Stomach (tissue), 9 donors: ENCODE data around the gene UBL5. TPM values are rescaled to one million over a fixed set of nuclear protein-coding genes. Genes with fewer than 3 reads are reported as not detected.

Experiments used
- DNase-seq, 2 donors: peaks; one replicate each; pipeline versions ENCODE4 v3.0.0 to v3.0.0-alpha.2; 2013 to 2019
- H3K27ac ChIP-seq, 5 donors: fragments of 200-600 bp in 4 of 5; sonication (generic) in 4 of 5; one replicate each; pipeline ENCODE4 v1.5.1; 2013 to 2019; ENCODE audit warnings: mild to moderate bottlenecking in 1 of 5, moderate library complexity in 1 of 5
- H3K27me3 ChIP-seq, 3 donors: fragments of 200-600 bp; sonication (generic); one replicate each; pipeline ENCODE4 v1.5.1; 2017 to 2019; ENCODE audit warnings: mixed run types in 1 of 3
- H3K36me3 ChIP-seq, 4 donors: fragments of 200-600 bp; sonication (generic); 1 replicate in 3 of 4; 2 replicates in 1 of 4; pipeline ENCODE4 v1.5.1; 2016 to 2019
- H3K4me1 ChIP-seq, 4 donors: fragments of 200-600 bp; sonication (generic); one replicate each; pipeline ENCODE4 v1.5.1; 2016 to 2019
- H3K4me3 ChIP-seq, 4 donors: fragments of 200-600 bp; sonication (generic) in 3 of 4; one replicate each; pipeline ENCODE4 v1.5.1; 2016 to 2019; ENCODE audit warnings: mild to moderate bottlenecking in 1 of 4
- H3K9me3 ChIP-seq, 4 donors: fragments of 200-600 bp; sonication (generic); one replicate each; pipeline ENCODE4 v1.5.1; 2016 to 2019
- CTCF ChIP-seq, 7 experiments: fragments of 450-650 bp in 4 of 7; fragments of 200-600 bp in 3 of 7; sonication (generic) in 3 of 7; IDR thresholded peaks; one replicate each; pipeline ENCODE4 v1.5.1; 2016 to 2019; ENCODE audit warnings: antibody characterized with exemption in 7 of 7, control low read depth in 2 of 7, mild to moderate bottlenecking in 1 of 7
- EP300 ChIP-seq: sonication (generic); formaldehyde crosslinking; IDR thresholded peaks from one replicate; pipeline ENCODE4 v1.6.1; 2017; ENCODE audit warnings: antibody characterized with exemption
- POLR2A ChIP-seq, 4 donors: fragments of 450-650 bp; IDR thresholded peaks; one replicate each; pipeline ENCODE4 v1.6.1; 2016; ENCODE audit warnings: antibody characterized with exemption in 4 of 4, control low read depth in 2 of 4, mild to moderate bottlenecking in 1 of 4, moderate library complexity in 1 of 4
- POLR2AphosphoS5 ChIP-seq, 3 donors: sonication (generic); formaldehyde crosslinking; IDR thresholded peaks; one replicate each; pipeline ENCODE4 v1.6.1; 2016; ENCODE audit warnings: antibody characterized with exemption in 3 of 3
- WGBS, 5 donors: extraction: QIAGEN DNeasy Blood & Tissue Kit in 3 of 5; methylation state at CpG; one replicate each; pipeline versions ENCODE4 v1.1.5 to v1.1.7; 2013 to 2018; 5-methylcytosine and 5-hydroxymethylcytosine counted together
- intact Hi-C: fragments of 100-400 bp; cut with DNase I; formaldehyde crosslinking; loops from one replicate; pipeline ENCODE4 v1.15.1; 2023; ENCODE audit warnings: low total_unique reads
- polyA plus RNA-seq, 3 donors: library from polyadenylated mRNA; stranded (reverse); fragments of 200-250 nt; gene quantifications; one replicate each; pipeline ENCODE4 v1.2.3, GENCODE V29; 2013
- total RNA-seq, 5 donors: library from RNA; depleted of rRNA; stranded (reverse); fragments of >200 nt; gene quantifications; one replicate each; pipeline versions ENCODE4 v1.1.0 to v1.2.3, GENCODE V29; 2014 to 2016
- donor health status: healthy with polysubstance abuse.
- donor health status: Bipolar disorder and iron deficiency.
- donor health status: healthy.

Gene UBL5
- total and polyA plus RNA-seq, 8 donors, result 11.3 to 962 (median 189) TPM

DNA sequence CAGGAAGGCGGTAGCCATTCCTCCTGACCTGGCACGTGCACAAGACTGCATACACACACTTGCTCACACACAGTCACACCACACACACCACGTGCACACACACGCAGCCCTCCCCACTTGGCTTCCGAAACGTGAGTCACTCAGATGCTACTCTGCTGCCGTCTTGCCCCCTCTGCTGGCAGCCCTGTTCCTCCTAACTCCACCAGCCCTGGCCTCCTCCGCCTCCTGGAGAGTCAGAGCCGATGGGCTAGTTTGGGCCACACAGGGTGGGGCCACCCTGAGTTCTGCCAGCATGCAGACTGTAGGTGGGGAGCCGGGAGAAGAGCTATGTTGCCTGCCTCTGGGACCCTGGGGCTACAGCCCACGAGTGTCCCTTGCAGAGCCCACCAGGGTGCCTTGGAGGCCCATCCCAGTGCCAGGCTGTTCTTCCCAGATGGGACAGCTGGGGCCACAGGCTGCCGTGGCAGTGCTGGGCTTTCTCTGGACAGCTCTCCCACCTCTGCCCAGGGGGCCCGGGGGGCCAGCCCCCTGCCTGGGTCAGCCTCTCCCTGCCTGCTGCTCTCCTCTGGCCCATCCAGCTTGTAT is 19.5 kb downstream of the UBL5 start:
- Histone ChIP-seq H3K27ac (no peak overlapping the region), H3K4me3 (no peak overlapping the region), H3K4me1 (peaks cover 0 to 19% (median 7%) of the 10 kb centered on the region in 4 donors), H3K9me3 (peaks cover 0 to 9% (median 3%) of the 10 kb centered on the region in 4 donors), H3K36me3 (peaks cover 41 to 95% (median 87%) of the 10 kb centered on the region in 4 donors), H3K27me3 (no peaks in the 10 kb centered on the region)
- TF ChIP-seq POLR2AphosphoS5 (IDR thresholded peaks at IDR 0.05), result peak in 1 of 3 donors; percentile 19
- TF ChIP-seq CTCF (IDR thresholded peaks at IDR 0.05), result peak in 2 of 7 experiments; percentile 12 to 21
- TF ChIP-seq EP300, result no peak
- TF ChIP-seq POLR2A (IDR thresholded peaks at IDR 0.05), result no peak
- intact Hi-C loops, result no loop called here
- 56 to 100% (median 60%) methylated on average over 2 to 13 of the region's 13 CpGs for WGBS, 5 donors
- peak; percentile 34 to 65 for DNase-seq

GRCh38 chr19:9848060-9848459 is 20.3 kb downstream of the UBL5 start:
- Histone ChIP-seq H3K9me3 (peaks cover 0 to 8% (median 3%) of the 10 kb centered on the region in 4 donors), H3K36me3 (peaks cover 32 to 86% (median 78%) of the 10 kb centered on the region in 4 donors), H3K4me1 (peaks cover 0 to 19% (median 7%) of the 10 kb centered on the region in 4 donors), H3K27ac (no peak overlapping the region), H3K27me3 (no peaks in the 10 kb centered on the region), H3K4me3 (no peak overlapping the region)
- peak in 1 of 2 donors; percentile 56 for DNase-seq
- TF ChIP-seq POLR2AphosphoS5 (IDR thresholded peaks at IDR 0.05), result no peak
- no peak for TF ChIP-seq POLR2A (IDR thresholded peaks at IDR 0.05)
- TF ChIP-seq CTCF (IDR thresholded peaks at IDR 0.05), result no peak
- TF ChIP-seq EP300, result no peak
- WGBS, 5 donors, result 71 to 87% (median 71%) methylated on average over 2 to 4 of the region's 4 CpGs
- intact Hi-C loops, result no loop called here

GRCh38 chr19:9848762-9849161 is 21.0 kb downstream of the UBL5 start:
- H3K4me3 ChIP-seq, result no peak overlapping the region
- TF ChIP-seq CTCF (IDR thresholded peaks at IDR 0.05), result no peak
- no peak for TF ChIP-seq POLR2AphosphoS5 (IDR thresholded peaks at IDR 0.05)
- TF ChIP-seq POLR2A (IDR thresholded peaks at IDR 0.05), result no peak
- TF ChIP-seq EP300, result no peak
- peaks cover 25 to 79% (median 71%) of the 10 kb centered on the region in 4 donors for H3K36me3 ChIP-seq
- peak in 1 of 2 donors; percentile 47 for DNase-seq
- intact Hi-C loops, result no loop called here
- WGBS, 5 donors, result 80 to 89% (median 85%) methylated on average over 8 to 23 of the region's 23 CpGs
- H3K4me1 ChIP-seq, result peaks cover 0 to 19% (median 7%) of the 10 kb centered on the region in 4 donors
- peaks cover 0 to 3% (median under 1%) of the 10 kb centered on the region in 4 donors for H3K9me3 ChIP-seq
- H3K27me3 ChIP-seq, result no peaks in the 10 kb centered on the region
- H3K27ac ChIP-seq, result no peak overlapping the region

GRCh38 chr19:9849791-9850190 is 22.1 kb downstream of the UBL5 start:
- 75 to 85% (median 80%) methylated on average over 1 to 7 of the region's 7 CpGs for WGBS, 5 donors
- Histone ChIP-seq H3K4me3 (no peak overlapping the region), H3K9me3 (no peaks in the 10 kb centered on the region), H3K27ac (no peak overlapping the region), H3K27me3 (no peaks in the 10 kb centered on the region), H3K4me1 (peaks cover 0 to 19% (median 7%) of the 10 kb centered on the region in 4 donors), H3K36me3 (peaks cover 15 to 75% (median 60%) of the 10 kb centered on the region in 4 donors)
- TF ChIP-seq EP300 (no peak), CTCF (IDR thresholded peaks at IDR 0.05) (no peak), POLR2AphosphoS5 (IDR thresholded peaks at IDR 0.05) (no peak), POLR2A (IDR thresholded peaks at IDR 0.05) (no peak)
- DNase-seq, result no peak
- intact Hi-C loops, result no loop called here
